ENCODE measurements around the gene ESPL1.

Gene ESPL1

GRCh38 chr12:53230108-53230845, 37.8 kb upstream of the ESPL1 start:
- no peak for DNase-seq (ENCODE audit: insufficient read length, low spot score)
- TF ChIP-seq PAX5 (IDR thresholded peaks at IDR 0.05; ENCODE audit: insufficient read depth, low read length, severe bottlenecking) (no peak), SPI1 (IDR thresholded peaks at IDR 0.05; ENCODE audit: low read depth, low read length) (no peak), POLR2A (IDR thresholded peaks at IDR 0.05; ENCODE audit: low read depth, low read length) (no peak), POLR2AphosphoS5 (IDR thresholded peaks at IDR 0.05; ENCODE audit: low read depth, low read length) (no peak), TAF1 (IDR thresholded peaks at IDR 0.05; ENCODE audit: low read depth, low read length) (no peak), POU2F2 (IDR thresholded peaks at IDR 0.05; ENCODE audit: low read depth, low read length) (no peak)
- no peak for FAIRE-seq

DNA sequence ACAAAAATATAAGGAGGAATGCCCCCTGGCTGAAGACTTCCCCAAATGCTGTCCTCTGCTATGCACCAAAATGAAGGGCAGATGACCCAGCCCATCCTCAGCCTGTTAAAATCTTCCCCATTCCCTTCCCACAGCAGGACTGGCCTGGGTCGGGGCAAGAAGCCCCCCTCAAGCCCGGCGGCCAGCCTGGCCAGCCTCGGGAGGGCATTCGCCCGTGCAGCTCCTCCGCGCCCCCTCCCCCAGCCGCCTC, 36.5 kb upstream of the ESPL1 start:
- no peak for TF ChIP-seq TAF1 (IDR thresholded peaks at IDR 0.05; ENCODE audit: low read depth, low read length)
- DNase-seq (ENCODE audit: insufficient read length, low spot score), result no peak
- FAIRE-seq, result no peak

DNA sequence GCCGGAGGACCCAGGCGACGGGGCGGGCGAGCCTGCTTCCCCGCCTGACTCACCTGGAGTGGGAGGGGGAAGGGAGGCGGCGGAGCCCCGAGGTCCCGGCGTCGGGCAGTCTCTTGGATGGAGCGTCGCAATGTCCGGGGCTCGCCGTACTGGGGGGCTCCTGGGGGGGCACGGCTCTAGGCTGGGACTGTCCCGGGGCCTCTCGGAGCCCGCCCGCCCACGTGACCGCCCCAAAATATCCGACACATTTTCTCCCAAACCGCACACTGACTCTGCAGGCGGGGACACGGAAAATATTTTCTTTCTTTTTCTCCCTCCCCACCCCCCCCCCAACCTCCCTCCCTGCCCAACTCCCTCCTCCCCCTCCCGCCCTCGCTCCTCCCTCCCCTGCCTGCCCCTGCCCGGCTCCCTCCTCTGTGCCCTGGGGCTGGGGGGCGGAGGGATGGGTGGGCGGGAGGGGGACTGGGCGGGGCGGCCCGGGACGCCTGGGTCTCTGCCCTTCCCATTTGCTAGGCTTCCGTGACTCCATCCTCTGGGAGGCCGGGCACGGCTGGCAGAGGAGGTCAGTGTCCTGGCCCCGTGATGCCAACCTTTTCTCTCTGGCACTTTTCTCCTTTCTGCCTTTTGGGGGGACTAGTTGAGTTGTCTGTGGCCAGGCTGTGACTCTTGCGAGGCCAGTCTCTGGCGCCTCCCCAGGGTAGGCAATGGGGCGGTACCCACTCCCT, 36.0 kb upstream of the ESPL1 start, which contains the start of gene RARG:
Gene RARG, minus strand, starts transcription at position 289 of the 725 bp plus-strand sequence. CDS start 4,664 bp downstream, outside the sequence.
- DNase-seq (ENCODE audit: insufficient read length, low spot score) (peak; percentile 57), FAIRE-seq (peak; percentile 79)
- no peak for TF ChIP-seq POU2F2 (IDR thresholded peaks at IDR 0.05; ENCODE audit: low read depth, low read length)
- TF ChIP-seq POLR2A (IDR thresholded peaks at IDR 0.05; ENCODE audit: low read depth, low read length), result no peak
- TF ChIP-seq SPI1 (IDR thresholded peaks at IDR 0.05; ENCODE audit: low read depth, low read length), result no peak
- no peak for TF ChIP-seq PAX5 (IDR thresholded peaks at IDR 0.05; ENCODE audit: insufficient read depth, low read length, severe bottlenecking)
- TF ChIP-seq TAF1 (IDR thresholded peaks at IDR 0.05; ENCODE audit: low read depth, low read length), result no peak
- no peak for TF ChIP-seq POLR2AphosphoS5 (IDR thresholded peaks at IDR 0.05; ENCODE audit: low read depth, low read length)

GRCh38 chr12:53232646-53233461, 35.2 kb upstream of the ESPL1 start:
- peak; percentile 86 for FAIRE-seq
- TF ChIP-seq POLR2A (IDR thresholded peaks at IDR 0.05; ENCODE audit: low read depth, low read length), result no peak
- no peak for TF ChIP-seq PAX5 (IDR thresholded peaks at IDR 0.05; ENCODE audit: insufficient read depth, low read length, severe bottlenecking)
- no peak for TF ChIP-seq POLR2AphosphoS5 (IDR thresholded peaks at IDR 0.05; ENCODE audit: low read depth, low read length)
- no peak for TF ChIP-seq POU2F2 (IDR thresholded peaks at IDR 0.05; ENCODE audit: low read depth, low read length)
- TF ChIP-seq SPI1 (IDR thresholded peaks at IDR 0.05; ENCODE audit: low read depth, low read length), result no peak
- no peak for DNase-seq (ENCODE audit: insufficient read length, low spot score)

DNA sequence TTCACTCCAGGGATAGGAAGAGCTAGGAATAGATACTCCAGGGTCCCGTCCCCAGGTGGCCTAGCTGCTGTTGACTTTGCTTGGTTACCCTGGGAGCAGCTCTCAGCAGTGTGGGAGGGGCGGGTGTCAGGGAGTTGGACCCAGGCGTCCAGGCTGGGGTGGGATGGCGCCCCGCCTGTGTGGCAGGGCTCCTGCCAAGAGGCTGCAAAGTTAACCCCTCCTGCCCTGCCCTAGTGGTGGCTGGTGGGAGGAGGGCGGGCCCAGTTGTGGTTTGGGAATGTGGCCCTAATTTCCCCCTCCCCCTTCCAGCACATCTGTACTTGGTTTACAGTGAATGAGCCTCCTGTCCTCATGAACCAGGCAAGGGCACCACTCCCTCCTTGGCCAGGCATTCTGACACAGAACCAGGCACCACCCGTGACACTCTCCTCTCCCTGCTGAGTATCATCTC, 34.4 kb upstream of the ESPL1 start:
- no peak for FAIRE-seq
- no peak for DNase-seq (ENCODE audit: insufficient read length, low spot score)
- TF ChIP-seq PAX5 (IDR thresholded peaks at IDR 0.05; ENCODE audit: insufficient read depth, low read length, severe bottlenecking) (no peak), TAF1 (IDR thresholded peaks at IDR 0.05; ENCODE audit: low read depth, low read length) (no peak), POLR2A (IDR thresholded peaks at IDR 0.05; ENCODE audit: low read depth, low read length) (no peak), POLR2AphosphoS5 (IDR thresholded peaks at IDR 0.05; ENCODE audit: low read depth, low read length) (no peak), SPI1 (IDR thresholded peaks at IDR 0.05; ENCODE audit: low read depth, low read length) (no peak), POU2F2 (IDR thresholded peaks at IDR 0.05; ENCODE audit: low read depth, low read length) (no peak)

DNA sequence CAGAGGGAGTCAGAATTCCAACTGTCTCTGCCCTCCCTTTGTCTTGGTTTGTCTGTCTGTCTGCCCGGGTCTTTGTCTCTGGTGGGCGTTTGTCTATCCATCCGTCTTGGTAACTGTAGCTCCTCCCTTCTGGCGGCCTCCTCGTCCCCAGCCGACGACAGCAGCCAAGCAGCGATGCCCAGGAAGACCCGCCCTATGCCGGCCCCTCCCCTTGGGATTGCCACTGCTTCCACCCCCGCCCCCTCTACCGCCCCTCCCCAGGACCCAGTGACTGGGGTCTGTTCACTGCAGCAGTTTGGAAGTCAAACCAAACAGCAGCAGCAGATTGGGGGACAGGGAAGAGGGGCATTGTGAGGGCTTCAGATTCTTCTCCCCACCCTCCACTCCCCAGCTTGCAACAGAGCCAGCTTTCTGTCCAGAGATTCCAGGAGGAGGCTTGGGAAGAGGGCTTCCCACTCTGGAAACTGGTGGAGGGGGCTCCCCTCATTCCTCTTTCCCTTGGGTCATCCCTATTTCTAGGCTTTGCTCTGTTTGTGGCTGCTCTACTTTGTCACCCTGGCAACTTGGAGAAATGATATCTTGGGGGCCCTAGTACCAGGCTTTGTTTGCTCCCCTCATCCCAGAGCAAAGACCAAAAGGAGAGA, 33.7 kb upstream of the ESPL1 start:
- FAIRE-seq (no peak), DNase-seq (ENCODE audit: insufficient read length, low spot score) (no peak)
- TF ChIP-seq SPI1 (IDR thresholded peaks at IDR 0.05; ENCODE audit: low read depth, low read length) (no peak), POU2F2 (IDR thresholded peaks at IDR 0.05; ENCODE audit: low read depth, low read length) (no peak), TAF1 (IDR thresholded peaks at IDR 0.05; ENCODE audit: low read depth, low read length) (no peak), POLR2AphosphoS5 (IDR thresholded peaks at IDR 0.05; ENCODE audit: low read depth, low read length) (no peak), PAX5 (IDR thresholded peaks at IDR 0.05; ENCODE audit: insufficient read depth, low read length, severe bottlenecking) (no peak), POLR2A (IDR thresholded peaks at IDR 0.05; ENCODE audit: low read depth, low read length) (no peak)

GRCh38 chr12:53235164-53235563, 32.9 kb upstream of the ESPL1 start:
- DNase-seq (ENCODE audit: insufficient read length, low spot score), result no peak
- no peak for FAIRE-seq
- TF ChIP-seq SPI1 (IDR thresholded peaks at IDR 0.05; ENCODE audit: low read depth, low read length), result no peak
- TF ChIP-seq PAX5 (IDR thresholded peaks at IDR 0.05; ENCODE audit: insufficient read depth, low read length, severe bottlenecking), result no peak
- TF ChIP-seq TAF1 (IDR thresholded peaks at IDR 0.05; ENCODE audit: low read depth, low read length), result no peak
- TF ChIP-seq POU2F2 (IDR thresholded peaks at IDR 0.05; ENCODE audit: low read depth, low read length), result no peak
- no peak for TF ChIP-seq POLR2AphosphoS5 (IDR thresholded peaks at IDR 0.05; ENCODE audit: low read depth, low read length)
- TF ChIP-seq POLR2A (IDR thresholded peaks at IDR 0.05; ENCODE audit: low read depth, low read length), result no peak

GRCh38 chr12:53235742-53236442, 32.2 kb upstream of the ESPL1 start:
- no peak for FAIRE-seq
- DNase-seq (ENCODE audit: insufficient read length, low spot score), result no peak
- TF ChIP-seq SPI1 (IDR thresholded peaks at IDR 0.05; ENCODE audit: low read depth, low read length) (no peak), TAF1 (IDR thresholded peaks at IDR 0.05; ENCODE audit: low read depth, low read length) (no peak), POLR2A (IDR thresholded peaks at IDR 0.05; ENCODE audit: low read depth, low read length) (no peak), POLR2AphosphoS5 (IDR thresholded peaks at IDR 0.05; ENCODE audit: low read depth, low read length) (no peak), PAX5 (IDR thresholded peaks at IDR 0.05; ENCODE audit: insufficient read depth, low read length, severe bottlenecking) (no peak), POU2F2 (IDR thresholded peaks at IDR 0.05; ENCODE audit: low read depth, low read length) (no peak)
